H1 (cell line): ENCODE results near the gene PCGF6. TPM values are rescaled to one million over a fixed set of nuclear protein-coding genes. Genes with fewer than 3 reads are reported as not detected.

Source experiments
- CTCF ChIA-PET: fragments of 300-600 bp; sonication (Branson Sonifier 250); formaldehyde crosslinking; loops from one replicate; lab custom pipeline; 2021; ENCODE audit not compliant: partially characterized antibody; lab: Charles Lee
- POLR2A ChIA-PET: fragments of 300-600 bp; sonication (Branson Sonifier 250); formaldehyde crosslinking; loops from one replicate; lab custom pipeline; 2021; ENCODE audit warnings: inconsistent platforms; ENCODE audit not compliant: partially characterized antibody; lab: Charles Lee
- DNase-seq, 2 experiments: peaks; one replicate each; pipeline versions ENCODE4 v3.0.0 to v3.0.0-alpha.2; 2010 to 2022; ENCODE audit warnings: low spot score in 2 of 2, low read depth in 1 of 2, mixed read lengths in 1 of 2
- FAIRE-seq: peaks from 2 replicates; lab custom pipeline; 2011; peaks lifted over from hg19 to GRCh38; lab: Jason Lieb, UNC
- H2AFZ ChIP-seq: 2 replicates; pipeline ENCODE4 v1.8.1; 2012; ENCODE audit warnings: low read length, inconsistent platforms
- H2AK5ac ChIP-seq: 2 replicates; pipeline ENCODE4 v1.6.1; 2013; ENCODE audit warnings: low read depth, low read length
- H2BK120ac ChIP-seq: replicated peaks from 2 replicates; pipeline ENCODE3; 2013; ENCODE audit warnings: low read depth, low read length, inconsistent platforms
- H2BK12ac ChIP-seq: 2 replicates; pipeline ENCODE4 v1.6.1; 2013; ENCODE audit warnings: low read depth, low read length
- H2BK15ac ChIP-seq: 2 replicates; pipeline ENCODE4 v1.6.1; 2013; ENCODE audit warnings: low read length
- H2BK20ac ChIP-seq: 2 replicates; pipeline ENCODE4 v1.6.1; 2013; ENCODE audit warnings: low read length
- H2BK5ac ChIP-seq: 2 replicates; pipeline ENCODE4 v1.6.1; 2013; ENCODE audit warnings: low read depth, low read length
- H3K14ac ChIP-seq: 2 replicates; pipeline ENCODE4 v1.6.1; 2013; ENCODE audit warnings: inconsistent platforms; ENCODE audit not compliant: insufficient read length
- H3K18ac ChIP-seq: 2 replicates; pipeline ENCODE4 v1.6.1; 2013; ENCODE audit warnings: low read length; ENCODE audit errors: extremely low read depth
- H3K23ac ChIP-seq: 2 replicates; pipeline ENCODE4 v1.6.1; 2013; ENCODE audit warnings: inconsistent platforms; ENCODE audit not compliant: insufficient read length
- H3K23me2 ChIP-seq: 2 replicates; pipeline ENCODE4 v1.6.1; 2013; ENCODE audit warnings: low read depth, low read length
- H3K27ac ChIP-seq: 2 replicates; pipeline ENCODE4 v1.6.1; 2011; ENCODE audit warnings: low read depth, low read length, inconsistent platforms
- H3K27me3 ChIP-seq, 4 experiments: replicated peaks in 1 of 4; 1 replicate in 1 of 4; 2 replicates in 3 of 4; pipeline versions ENCODE4 v1.6.1 to v1.8.1; 2011 to 2013; ENCODE audit warnings: low read length in 3 of 4, mild to moderate bottlenecking in 3 of 4, inconsistent platforms in 2 of 4, mixed read lengths in 2 of 4, moderate library complexity in 1 of 4; ENCODE audit not compliant: control insufficient read depth in 3 of 4, insufficient read depth in 3 of 4; ENCODE audit errors: extremely low read depth in 1 of 4
- H3K36me3 ChIP-seq, 4 experiments: 2 replicates each; pipeline versions ENCODE4 v1.6.1 to v1.8.1; 2011 to 2013; ENCODE audit warnings: mild to moderate bottlenecking in 4 of 4, low read length in 3 of 4, moderate library complexity in 2 of 4, control low read depth in 1 of 4, inconsistent platforms in 1 of 4; ENCODE audit not compliant: insufficient read depth in 4 of 4, control insufficient read depth in 2 of 4
- H3K4ac ChIP-seq: replicated peaks from 2 replicates; pipeline ENCODE3; 2013; ENCODE audit warnings: low read length, low read depth, mixed read lengths, inconsistent platforms; ENCODE audit not compliant: insufficient read length
- H3K4me1 ChIP-seq, 4 experiments: replicated peaks in 1 of 4; 1 replicate in 1 of 4; 2 replicates in 3 of 4; pipeline versions ENCODE4 v1.6.1 to v1.8.1; 2011 to 2013; ENCODE audit warnings: low read length in 3 of 4, inconsistent platforms in 2 of 4, mixed read lengths in 1 of 4; ENCODE audit not compliant: insufficient read depth in 4 of 4, control insufficient read depth in 3 of 4
- H3K4me2 ChIP-seq, 2 experiments: 2 replicates each; pipeline versions ENCODE4 v1.6.1 to v1.8.1; 2011 to 2013; ENCODE audit warnings: low read depth in 2 of 2, low read length in 2 of 2, control low read depth in 1 of 2, inconsistent platforms in 1 of 2, mild to moderate bottlenecking in 1 of 2; ENCODE audit not compliant: insufficient read depth in 1 of 2
- H3K4me3 ChIP-seq, 4 experiments: fragments of 200-600, 300-600 bp in 1 of 4; sonication (generic), shearing (Covaris generic), sonication (Bioruptor Twin) in 1 of 4; 2 replicates each; pipeline versions ENCODE4 v1.5.1 to v1.8.1; 2011 to 2016; ENCODE audit warnings: low read length in 4 of 4, low read depth in 3 of 4, control low read depth in 2 of 4, inconsistent platforms in 2 of 4, mild to moderate bottlenecking in 2 of 4, mixed read lengths in 1 of 4, moderate library complexity in 1 of 4; ENCODE audit not compliant: insufficient read depth in 2 of 4; ENCODE audit errors: extremely low read depth in 1 of 4
- H3K56ac ChIP-seq: replicated peaks from 2 replicates; pipeline ENCODE3; 2013; ENCODE audit warnings: low read depth, mild to moderate bottlenecking, mixed read lengths, low read length, inconsistent platforms; ENCODE audit not compliant: insufficient read length
- H3K79me1 ChIP-seq: 2 replicates; pipeline ENCODE4 v1.6.1; 2013; ENCODE audit warnings: low read depth, low read length, control low read depth
- H3K79me2 ChIP-seq, 2 experiments: 2 replicates each; pipeline versions ENCODE4 v1.6.1 to v1.8.1; 2012 to 2013; ENCODE audit warnings: low read length in 2 of 2, mild to moderate bottlenecking in 2 of 2, inconsistent platforms in 1 of 2; ENCODE audit not compliant: insufficient read depth in 2 of 2, control insufficient read depth in 1 of 2
- H3K9ac ChIP-seq, 4 experiments: replicated peaks in 1 of 4; 1 replicate in 1 of 4; 2 replicates in 3 of 4; pipeline versions ENCODE4 v1.6.1 to v1.8.1; 2011 to 2013; ENCODE audit warnings: low read depth in 3 of 4, low read length in 3 of 4, control low read depth in 2 of 4, mild to moderate bottlenecking in 2 of 4, moderate library complexity in 2 of 4, inconsistent platforms in 1 of 4; ENCODE audit errors: extremely low read depth in 1 of 4
- H3K9me3 ChIP-seq, 2 experiments: 2 replicates each; pipeline versions ENCODE4 v1.6.1 to v1.8.1; 2012 to 2013; ENCODE audit warnings: mild to moderate bottlenecking in 2 of 2, moderate library complexity in 2 of 2, control low read depth in 1 of 2, inconsistent platforms in 1 of 2, low read depth in 1 of 2, low read length in 1 of 2, mixed read lengths in 1 of 2; ENCODE audit not compliant: insufficient read depth in 2 of 2
- H4K20me1 ChIP-seq, 2 experiments: replicated peaks in 1 of 2; 2 replicates each; pipeline versions ENCODE3 to v1.8.1; 2011 to 2013; ENCODE audit warnings: inconsistent platforms in 2 of 2, low read length in 2 of 2, mild to moderate bottlenecking in 1 of 2; ENCODE audit not compliant: insufficient read depth in 2 of 2, control insufficient read depth in 1 of 2
- H4K5ac ChIP-seq: 2 replicates; pipeline ENCODE4 v1.6.1; 2013; ENCODE audit warnings: low read length, low read depth, mixed read lengths, inconsistent platforms; ENCODE audit not compliant: insufficient read length
- H4K8ac ChIP-seq: 2 replicates; pipeline ENCODE4 v1.8.0; 2013; ENCODE audit warnings: mild to moderate bottlenecking, moderate library complexity, low read length, inconsistent platforms; ENCODE audit not compliant: insufficient read depth; ENCODE audit errors: extremely low read depth
- H4K91ac ChIP-seq: replicated peaks from 2 replicates; pipeline ENCODE3; 2013; ENCODE audit warnings: low read length, mixed read lengths, inconsistent platforms; ENCODE audit not compliant: insufficient read length
- BCL11A ChIP-seq, 2 experiments: IDR thresholded peaks; one replicate each; pipeline ENCODE4 v1.6.1; 2011; ENCODE audit warnings: low read depth in 2 of 2, low read length in 2 of 2, mild to moderate bottlenecking in 2 of 2
- JUN ChIP-seq: IDR thresholded peaks from 2 replicates; pipeline ENCODE4 v1.6.1; 2011; ENCODE audit warnings: low read depth, mild to moderate bottlenecking, improper control_type of control experiment, low read length
- KDM1A ChIP-seq: fragments of 200-600, 300-600 bp; sonication (generic); IDR thresholded peaks from 2 replicates; pipeline ENCODE4 v1.7.1; 2016; ENCODE audit warnings: mild to moderate bottlenecking, low read length, borderline replicate concordance
- KDM5A ChIP-seq: fragments of 200-600 bp; IDR thresholded peaks from 2 replicates; pipeline ENCODE4 v1.7.1; 2012; ENCODE audit warnings: mild to moderate bottlenecking, low read length, inconsistent platforms, mixed read lengths
- NRF1 ChIP-seq: IDR thresholded peaks from 2 replicates; pipeline ENCODE4 v1.6.1; 2011; ENCODE audit warnings: mild to moderate bottlenecking, low read depth, low read length, improper control_type of control experiment
- POLR2A ChIP-seq, 2 experiments: IDR thresholded peaks; 1 replicate in 1 of 2; 2 replicates in 1 of 2; pipeline ENCODE4 v1.6.1; 2011; ENCODE audit warnings: low read depth in 2 of 2, low read length in 2 of 2, mild to moderate bottlenecking in 2 of 2; ENCODE audit errors: control extremely low read depth in 1 of 2
- SAP30 ChIP-seq: fragments of 300-600 bp; sonication (generic); IDR thresholded peaks from 2 replicates; pipeline ENCODE4 v1.7.1; 2012; ENCODE audit warnings: low read length, moderate library complexity, mild to moderate bottlenecking, inconsistent platforms; ENCODE audit not compliant: insufficient read depth, insufficient replicate concordance
- SIX5 ChIP-seq: IDR thresholded peaks from 2 replicates; pipeline ENCODE4 v1.6.1; 2011; ENCODE audit warnings: mild to moderate bottlenecking, low read depth, low read length
- SP1 ChIP-seq: IDR thresholded peaks from 2 replicates; pipeline ENCODE4 v1.6.1; 2011; ENCODE audit warnings: low read depth, low read length
- SP4 ChIP-seq: IDR thresholded peaks from 2 replicates; pipeline ENCODE4 v1.6.1; 2012; ENCODE audit warnings: low read length, inconsistent platforms
- TCF12 ChIP-seq: IDR thresholded peaks from 2 replicates; pipeline ENCODE4 v1.6.1; 2011; ENCODE audit warnings: low read depth, mild to moderate bottlenecking, low read length
- WGBS, 2 experiments: shearing (Covaris generic) in 1 of 2; methylation state at CpG; one replicate each; pipeline versions ENCODE4 v1.1.6 to v1.1.7; 2013 to 2015; ENCODE audit warnings: low lambda C conversion rate in 2 of 2, mixed read lengths in 2 of 2, inconsistent platforms in 1 of 2, low coverage in 1 of 2, missing lambda C conversion rate in 1 of 2; ENCODE audit not compliant: insufficient replicate concordance in 2 of 2, insufficient coverage in 1 of 2, insufficient read length in 1 of 2; ENCODE audit errors: extremely low coverage in 1 of 2, missing lambda C conversion rate in 1 of 2; 5-methylcytosine and 5-hydroxymethylcytosine counted together
- polyA plus RNA-seq, 7 experiments: library from polyadenylated mRNA; depleted of rRNA in 3 of 7; stranded (reverse) in 5 of 7; unstranded in 2 of 7; fragments of >200 nt in 5 of 7; fragments of 200-250 nt in 2 of 7; gene quantifications; 1 replicate in 5 of 7; 2 replicates in 1 of 7; 4 replicates in 1 of 7; pipeline versions ENCODE4 v1.2.1 to v1.2.3, GENCODE V29; 2011 to 2013; ENCODE audit warnings: missing spikeins in 2 of 7, mixed read lengths in 2 of 7
- total RNA-seq: library from RNA; stranded (reverse); fragmentation: NEBNext Ultra II Directional; extraction: Animal tissue kit (Norgen Biotek cat#: 25700); gene quantifications from 2 replicates; pipeline ENCODE4 v1.2.1, GENCODE V29; 2021
- TF ChIP-seq, protein P1 (sequence below): IDR thresholded peaks from 2 replicates; pipeline ENCODE4 v1.6.1; 2012; ENCODE audit warnings: inconsistent platforms

The PCGF6 gene
- total and polyA plus RNA-seq, 2 of the 8 experiments (the other 6 are each of a cell fraction or from before 2014, with no cell fraction given): 6.9 to 18.6 TPM

DNA sequence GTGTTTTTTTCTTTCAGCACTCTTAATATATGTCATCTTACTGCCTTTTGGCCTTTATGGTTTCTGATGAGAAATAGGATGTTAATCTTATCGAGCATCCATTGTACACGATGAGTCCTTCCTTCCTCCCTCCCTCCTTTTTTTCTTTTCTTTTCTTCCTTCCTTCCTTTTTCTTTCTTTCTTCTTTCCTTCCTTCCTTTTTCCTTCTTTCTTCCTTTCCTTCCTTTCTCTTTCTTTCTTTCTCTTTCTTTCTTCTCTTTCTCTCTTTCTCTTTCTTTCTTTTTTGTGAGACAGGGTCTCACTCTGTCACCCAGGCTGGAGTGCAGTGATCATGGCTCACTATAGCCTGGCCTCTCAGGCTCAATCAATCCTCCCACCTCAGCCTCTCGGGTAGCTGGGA, 96.8 kb downstream of the PCGF6 start:
- Histone ChIP-seq H4K20me1 (no peaks in the 10 kb centered on the region), H3K23me2 (peaks cover 6% of the 10 kb centered on the region; the same call in 1 of the 2 replicates), H3K36me3 (no peaks in the 10 kb centered on the region), H2BK5ac (no peak overlapping the region), H3K14ac (no peak overlapping the region), H3K4me3 (no peak overlapping the region), H3K4me2 (no peak overlapping the region), H3K27me3 (no peaks in the 10 kb centered on the region; a peak in 1 of 7 replicates), H4K91ac (no peak overlapping the region), H3K9ac (no peak overlapping the region), H2AFZ (no peak overlapping the region), H3K27ac (no peak overlapping the region), H3K18ac (no peak overlapping the region), H4K5ac (no peak overlapping the region), H3K4ac (no peak overlapping the region), H2BK120ac (no peak overlapping the region), H2AK5ac (no peak overlapping the region), H3K56ac (no peak overlapping the region), H2BK20ac (no peak overlapping the region), H3K79me2 (no peaks in the 10 kb centered on the region), H3K4me1 (no peaks in the 10 kb centered on the region), H3K79me1 (no peaks in the 10 kb centered on the region), H3K23ac (no peak overlapping the region), H4K8ac (no peak overlapping the region), H2BK12ac (no peak overlapping the region), H3K9me3 (0 out of 4 replicates have a peak, but pooled peaks cover 0 to 4% of the 10 kb centered on the region in 2 experiments), H2BK15ac (no peak overlapping the region)
- FAIRE-seq: no peak
- DNase-seq: no peak
- no peak for TF ChIP-seq SP4
- no peak for TF ChIP-seq NRF1
- no peak for TF ChIP-seq POLR2A (IDR thresholded peaks at IDR 0.05; ENCODE audit: control extremely low read depth in 1 of 2, low read depth in 2 of 2, low read length in 2 of 2)
- TF ChIP-seq KDM1A: no peak
- TF ChIP-seq SIX5: no peak
- TF ChIP-seq SP1: no peak
- no peak for TF ChIP-seq KDM5A
- TF ChIP-seq BCL11A (IDR thresholded peaks at IDR 0.05; ENCODE audit: low read depth in 2 of 2, low read length in 2 of 2): no peak
- no peak for TF ChIP-seq JUN
- TF ChIP-seq TCF12: no peak
- TF ChIP-seq SAP30: no peak
- TF ChIP-seq, protein P1, sequence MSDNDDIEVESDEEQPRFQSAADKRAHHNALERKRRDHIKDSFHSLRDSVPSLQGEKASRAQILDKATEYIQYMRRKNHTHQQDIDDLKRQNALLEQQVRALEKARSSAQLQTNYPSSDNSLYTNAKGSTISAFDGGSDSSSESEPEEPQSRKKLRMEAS: no peak
- CTCF ChIA-PET: interaction anchor here (0.7 to 1.2 kb wide), 3 partner anchors 12 to 190 kb away, joined by 3 read pairs; no protein-coding TSS in a partner anchor
- POLR2A ChIA-PET: no interaction called here
- 97% methylated on average over 3 of the region's 3 CpGs; no CpG with 5 or more reads in 1 of the 2 experiments for WGBS, 2 experiments
